Endometrium (tissue), 2 donors: ENCODE data around the gene NLRP6.
"Not testable (repeated sequence)": the region's sequence is repeated elsewhere in the genome, so short reads cannot be mapped to it uniquely, and the experiment has no call there.

Experiments
- FAIRE-seq: peaks from 2 replicates; lab custom pipeline; 2012; peaks lifted over from hg19 to GRCh38; lab: Jason Lieb, UNC
- donor health status: control.
- donor health status: control.

The NLRP6 gene

GRCh38 chr11:325796-326591 lies 47.8 kb downstream of the NLRP6 start:
- no peak for FAIRE-seq

GRCh38 chr11:326592-326841 lies 48.3 kb downstream of the NLRP6 start:
- no peak for FAIRE-seq

DNA sequence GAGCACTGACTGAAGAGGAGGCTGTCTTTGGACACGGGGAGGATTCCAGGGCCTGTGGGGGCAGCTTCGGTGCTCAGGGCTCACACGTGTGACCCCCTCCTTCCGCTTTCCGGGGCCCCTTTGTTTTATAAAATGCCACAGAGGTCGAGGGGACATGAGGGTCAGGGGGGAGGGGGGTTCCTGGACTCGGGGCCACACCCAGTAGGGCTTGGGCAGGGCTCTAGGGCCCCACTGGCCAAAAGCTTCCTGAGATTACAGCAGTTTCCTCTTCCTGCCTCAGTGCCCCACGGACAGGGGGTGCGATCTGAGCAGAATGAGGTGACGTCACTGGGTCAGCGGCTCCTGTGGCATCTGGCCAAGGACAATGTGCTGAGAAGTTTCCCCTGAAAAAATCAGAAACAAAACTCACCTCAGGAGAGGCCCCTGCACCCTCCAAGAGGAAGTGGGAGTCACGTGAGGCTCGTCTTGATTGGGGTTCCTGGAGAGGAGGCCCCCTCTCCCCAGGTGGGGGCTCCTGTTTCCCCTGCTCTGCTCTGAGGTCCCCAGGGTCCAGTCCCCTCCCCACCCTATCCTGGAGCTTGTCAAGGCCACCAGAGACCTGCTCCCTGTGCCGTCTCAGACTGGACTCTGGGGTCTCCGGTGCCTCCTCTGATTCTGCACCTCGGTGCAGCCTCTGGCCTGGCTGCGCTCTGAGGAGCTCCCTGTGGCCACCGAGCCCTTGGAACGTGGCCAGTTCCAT lies 48.8 kb downstream of the NLRP6 start:
- FAIRE-seq, result no peak

DNA sequence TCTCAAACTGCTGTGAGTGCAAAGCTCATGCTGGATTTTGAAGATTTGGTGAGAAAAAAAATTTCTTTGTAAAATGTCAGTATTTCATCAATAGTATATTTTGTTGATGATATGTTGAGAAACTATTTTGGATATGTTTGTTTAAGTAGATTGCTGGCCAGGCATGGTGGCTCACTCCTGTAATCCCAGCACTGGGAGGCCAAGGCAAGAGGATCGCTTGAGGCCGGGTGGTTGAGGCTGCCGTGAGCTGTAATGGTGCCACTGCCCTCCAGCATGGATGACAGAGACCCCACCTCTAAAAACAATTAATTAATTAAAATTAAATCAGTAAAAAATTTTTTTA lies 49.3 kb downstream of the NLRP6 start:
- no peak for FAIRE-seq

DNA sequence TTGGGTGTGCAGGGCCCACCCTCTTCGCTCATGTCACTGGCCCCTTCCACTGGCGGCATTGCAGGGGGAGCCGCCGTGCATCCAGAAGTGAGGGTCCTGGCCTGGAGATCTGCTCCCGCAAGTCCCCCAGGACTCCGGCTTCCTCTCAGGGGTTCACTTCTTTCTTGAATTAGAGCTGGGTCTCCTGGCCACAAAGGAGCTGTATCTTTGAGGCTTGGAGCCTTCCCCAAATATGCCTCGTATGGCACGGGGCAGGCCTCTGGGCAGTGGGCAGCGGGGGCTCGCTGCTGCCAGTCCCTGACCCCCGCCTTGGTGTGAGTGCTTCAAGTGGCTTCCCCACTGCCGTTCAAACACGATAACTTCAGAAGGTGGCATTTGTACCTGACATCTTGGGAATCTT lies 49.8 kb downstream of the NLRP6 start:
- no peak for FAIRE-seq

DNA sequence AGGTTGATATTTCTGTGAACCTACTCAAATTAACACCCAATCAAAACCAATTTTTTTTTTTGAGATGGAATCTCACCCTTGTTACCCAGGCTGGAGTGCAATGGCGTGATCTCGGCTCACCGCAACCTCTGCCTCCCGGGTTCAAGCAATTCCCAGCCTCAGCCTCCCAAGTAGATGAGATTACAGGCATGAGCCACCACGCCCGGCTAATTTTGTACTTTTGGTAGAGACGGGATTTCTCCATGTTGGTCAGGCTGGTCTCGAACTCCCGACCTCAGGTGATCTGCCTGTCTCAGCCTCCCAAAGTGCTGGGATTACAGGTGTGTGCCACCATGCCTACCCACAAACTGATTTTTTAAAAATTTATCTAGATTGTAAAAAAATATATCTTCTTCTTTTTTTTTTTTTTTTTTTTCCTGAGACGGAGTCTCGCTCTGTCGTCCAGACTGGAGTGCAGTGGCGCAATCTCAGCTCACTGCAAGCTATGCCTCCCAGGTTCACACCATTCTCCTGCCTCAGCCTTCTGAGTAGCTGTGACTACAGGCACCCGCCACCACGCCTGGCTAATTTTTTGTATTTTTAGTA lies 50.4 kb downstream of the NLRP6 start:
- FAIRE-seq, result not testable (repeated sequence)

- FAIRE-seq, result no peak
These were observed 51.7 kb downstream of the NLRP6 start for GRCh38 chr11:329886-330253.

- no peak for FAIRE-seq
These were observed 52.1 kb downstream of the NLRP6 start for GRCh38 chr11:330307-330693.

DNA sequence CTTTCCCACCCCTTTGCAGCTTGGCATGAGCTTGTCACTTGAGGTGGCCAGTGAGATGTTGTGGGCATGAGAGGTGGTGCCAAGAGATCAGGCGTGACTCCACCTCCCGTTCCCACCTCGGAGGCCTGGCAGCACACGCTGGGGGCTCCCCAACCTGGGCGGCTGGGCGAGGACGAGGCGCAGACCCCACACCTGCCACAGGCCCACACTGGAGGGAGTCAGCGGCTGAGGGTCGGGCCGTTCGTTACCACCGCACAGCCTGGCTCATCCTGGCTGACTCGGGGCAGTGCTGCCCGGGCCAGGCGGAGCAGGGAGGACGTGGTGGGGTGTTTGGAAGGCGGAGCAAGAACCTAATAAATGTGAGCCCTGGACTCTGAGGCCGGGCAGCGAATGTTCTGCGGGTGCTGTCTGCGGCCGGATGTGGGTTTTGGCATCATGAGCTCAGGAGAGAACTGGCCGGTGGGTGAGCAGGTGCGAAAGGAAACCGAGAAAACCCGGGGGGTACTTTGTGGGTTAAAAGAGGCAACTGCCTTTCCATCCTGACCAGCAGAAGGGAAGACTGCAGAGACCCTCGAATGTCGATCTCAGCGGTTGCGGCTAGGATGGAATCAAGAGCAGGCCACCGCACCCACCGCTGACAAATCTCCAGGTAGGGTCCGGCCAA lies 52.6 kb downstream of the NLRP6 start:
- no peak for FAIRE-seq

DNA sequence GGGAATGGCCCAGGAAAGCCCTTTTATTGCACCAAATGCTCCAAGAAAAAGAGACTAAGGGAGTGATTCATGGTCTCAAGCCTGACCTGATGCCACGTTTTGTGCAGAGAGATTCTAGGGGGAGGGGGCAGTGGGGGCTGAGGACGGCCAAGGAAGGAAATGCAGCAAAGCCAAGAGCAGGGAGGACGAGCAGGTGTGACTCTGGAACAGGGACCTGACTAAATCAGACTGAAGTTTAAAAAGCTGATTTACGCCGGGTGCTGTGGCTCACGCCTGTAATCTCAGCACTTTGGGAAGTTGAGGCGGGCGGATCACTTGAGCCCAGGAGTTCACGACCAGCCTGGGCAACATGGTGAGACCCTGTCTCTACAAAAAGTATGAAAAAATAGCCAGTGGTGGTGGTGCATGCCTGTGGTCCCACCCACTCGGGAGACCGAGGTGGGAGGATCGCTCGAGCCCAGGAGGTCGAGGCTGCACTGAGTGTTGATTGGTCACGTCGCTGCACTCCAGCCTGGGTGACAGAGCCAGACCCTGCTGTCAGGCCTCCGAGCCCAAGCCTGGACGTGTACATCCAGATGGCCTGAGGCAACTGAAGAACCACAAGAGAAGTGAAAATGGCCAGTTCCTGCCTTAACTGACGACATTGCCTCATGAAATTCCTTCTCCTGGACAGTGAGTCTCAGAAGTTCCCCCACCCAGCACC lies 53.3 kb downstream of the NLRP6 start:
- no peak for FAIRE-seq

- no peak for FAIRE-seq
These were observed 54.7 kb downstream of the NLRP6 start for GRCh38 chr11:332651-333480.

DNA sequence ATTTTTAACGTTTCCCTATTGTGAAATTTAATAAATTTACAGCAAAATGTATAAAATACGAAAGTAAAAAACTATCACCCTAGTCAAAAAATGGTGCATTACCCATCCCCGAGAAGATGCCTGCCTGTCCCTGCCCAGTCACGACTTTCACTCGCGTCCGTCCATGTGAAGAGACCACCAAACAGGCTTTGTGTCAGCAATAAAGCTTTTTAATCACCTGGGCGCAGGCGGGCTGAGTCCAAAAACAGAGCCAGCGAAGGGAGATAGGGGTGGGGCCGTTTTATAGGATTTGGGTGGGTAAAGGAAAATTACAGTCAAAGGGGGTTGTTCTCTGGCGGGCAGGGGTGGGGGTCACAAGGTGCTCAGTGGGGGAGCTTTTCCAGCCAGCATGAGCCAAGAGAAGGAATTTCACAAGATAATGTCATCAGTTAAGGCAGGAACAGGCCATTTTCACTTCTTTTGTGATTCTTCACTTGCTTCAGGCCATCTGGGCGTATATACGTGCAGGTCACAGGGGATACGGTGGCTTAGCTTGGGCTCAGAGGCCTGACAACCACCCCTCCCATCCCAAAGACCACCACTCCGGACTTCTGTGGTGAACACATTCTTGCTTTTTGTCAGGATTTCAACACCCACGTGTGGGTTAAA lies 55.5 kb downstream of the NLRP6 start:
- not testable (repeated sequence) for FAIRE-seq

GRCh38 chr11:334264-334994 lies 56.2 kb downstream of the NLRP6 start:
- peak; percentile 18 for FAIRE-seq
